Stimulated activated CD4-positive, alpha-beta T cell treated with anti-CD3 and anti-CD28 coated beads, Interleukin-12 subunit alpha, Interleukin-12 subunit beta, amount 100 ng/mL, for 4 hours (primary cell): ENCODE measurements around the gene ADGRG1.
"Not testable (repeated sequence)": the region's sequence is repeated elsewhere in the genome, so short reads cannot be mapped to it uniquely, and the experiment has no call there.

Experiments
- DNase-seq: peaks from one replicate; pipeline ENCODE4 v3.0.0-alpha.2; 2020

The ADGRG1 gene

DNA sequence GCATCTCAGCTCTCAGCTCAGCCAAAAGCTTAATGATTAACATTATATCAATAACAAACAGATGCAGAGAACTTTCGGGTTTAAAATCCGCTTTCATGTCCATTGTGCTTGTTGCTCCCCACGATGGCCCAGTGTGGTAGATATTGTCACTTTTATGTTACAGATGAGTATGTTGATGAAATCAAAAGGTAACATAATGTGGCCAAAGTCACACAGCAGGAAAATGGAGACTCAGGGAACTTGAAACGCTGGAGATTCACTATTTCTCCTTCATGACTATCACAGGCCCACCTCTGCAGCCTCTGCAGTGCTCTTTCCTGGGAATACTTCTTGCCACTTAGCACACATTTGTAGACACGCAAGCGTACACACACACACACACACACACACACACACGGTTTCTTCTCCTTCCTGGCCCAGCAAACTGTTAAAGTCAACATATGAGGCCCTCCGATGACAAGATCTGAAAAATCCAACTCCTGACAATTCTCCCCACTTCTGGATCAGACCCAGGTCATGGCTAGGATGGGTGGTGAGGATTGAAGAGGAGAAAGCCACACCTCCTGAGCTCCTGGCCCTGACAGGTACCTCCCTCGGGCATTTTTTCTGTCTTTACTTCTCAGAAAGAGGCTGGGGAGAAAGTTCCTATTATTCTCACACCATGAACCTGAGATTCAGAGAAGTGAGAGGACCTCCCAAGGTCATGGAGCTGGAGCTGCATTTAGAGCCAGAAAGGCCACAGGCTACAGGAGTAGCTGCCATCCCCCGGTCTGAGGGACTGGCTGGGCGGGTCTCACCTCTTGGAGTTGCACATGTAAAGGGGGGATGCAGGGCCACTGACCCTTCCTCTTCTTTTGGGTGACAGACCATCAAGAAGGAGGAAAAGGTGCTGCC lies 75.8 kb downstream of the ADGRG1 start:
- no peak for DNase-seq

DNA sequence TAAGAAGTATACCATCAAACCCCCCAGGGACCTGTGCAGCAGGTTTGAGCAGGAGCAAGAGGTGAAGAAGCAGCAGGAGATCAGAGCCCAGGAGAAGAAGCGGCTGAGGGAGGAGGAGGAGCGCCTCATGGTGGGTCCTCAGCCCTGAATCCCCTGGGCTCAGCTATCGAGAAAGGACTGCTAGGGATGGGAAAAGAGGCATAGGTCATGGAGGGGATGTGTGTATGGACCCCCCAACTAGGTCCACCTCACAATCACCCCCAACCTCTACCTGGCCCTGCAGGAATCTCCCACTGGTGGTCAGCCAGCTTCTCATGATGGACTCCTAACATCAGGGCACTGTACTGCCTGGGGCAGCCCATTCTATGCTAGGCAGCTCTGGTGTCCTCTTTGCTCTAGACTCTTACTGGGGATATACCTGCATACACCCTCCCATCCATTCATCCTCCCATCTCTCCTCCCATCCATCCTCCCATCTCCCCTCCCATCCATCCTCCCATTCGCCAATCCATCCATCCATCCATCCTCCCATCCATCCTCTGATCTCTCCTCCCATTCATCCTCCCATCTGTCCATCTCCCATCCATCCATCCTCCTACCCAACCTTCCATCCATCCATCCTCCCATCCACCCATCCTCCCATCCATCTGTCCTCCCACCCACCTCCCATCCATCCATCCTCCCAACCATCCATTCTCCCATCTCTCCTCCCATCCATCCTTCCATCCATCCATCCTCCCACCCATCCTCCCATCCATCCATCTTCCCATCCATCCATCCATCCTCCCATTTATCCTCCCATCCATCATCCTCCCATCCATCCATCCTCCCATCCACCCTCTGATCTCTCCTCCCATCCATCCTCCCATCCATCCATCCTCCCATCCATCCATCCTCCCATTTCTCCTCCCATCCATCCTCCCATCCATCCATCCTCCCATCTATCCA lies 76.7 kb downstream of the ADGRG1 start:
- DNase-seq = no peak

DNA sequence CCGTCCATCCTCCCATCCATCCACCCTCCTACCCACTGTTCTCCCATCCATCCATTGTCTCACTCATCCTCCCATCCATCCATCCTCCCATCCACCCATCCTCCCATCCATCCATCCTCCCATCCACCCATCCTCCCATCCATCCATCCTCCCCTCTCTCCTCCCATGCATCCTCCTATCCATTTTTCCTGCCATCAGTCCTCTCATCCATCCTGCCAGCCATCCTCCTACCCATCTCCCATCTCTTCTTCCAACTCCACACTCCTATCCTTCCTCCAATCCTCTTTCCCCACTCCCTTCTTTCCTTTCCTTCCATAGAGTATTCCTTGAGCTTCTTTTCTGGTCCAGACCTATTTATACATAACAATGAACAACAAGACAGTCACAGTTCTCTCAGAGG lies 78.3 kb downstream of the ADGRG1 start:
- DNase-seq = no peak

DNA sequence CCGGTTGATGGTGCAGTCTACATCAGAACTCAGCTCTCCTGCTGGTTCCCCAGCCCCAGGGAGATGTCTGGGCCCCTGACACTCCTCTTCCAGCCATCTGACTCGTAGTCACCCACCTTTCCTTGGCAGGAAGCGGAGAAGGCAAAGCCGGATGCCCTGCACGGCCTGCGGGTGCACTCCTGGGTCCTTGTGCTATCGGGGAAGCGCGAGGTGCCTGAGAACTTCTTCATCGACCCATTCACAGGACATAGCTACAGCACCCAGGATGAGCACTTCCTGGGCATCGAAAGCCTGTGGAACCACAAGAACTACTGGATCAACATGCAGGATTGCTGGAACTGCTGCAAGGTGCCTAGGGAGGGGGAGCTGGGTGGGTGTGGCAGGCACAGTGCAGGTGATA lies 78.9 kb downstream of the ADGRG1 start:
- no peak for DNase-seq

DNA sequence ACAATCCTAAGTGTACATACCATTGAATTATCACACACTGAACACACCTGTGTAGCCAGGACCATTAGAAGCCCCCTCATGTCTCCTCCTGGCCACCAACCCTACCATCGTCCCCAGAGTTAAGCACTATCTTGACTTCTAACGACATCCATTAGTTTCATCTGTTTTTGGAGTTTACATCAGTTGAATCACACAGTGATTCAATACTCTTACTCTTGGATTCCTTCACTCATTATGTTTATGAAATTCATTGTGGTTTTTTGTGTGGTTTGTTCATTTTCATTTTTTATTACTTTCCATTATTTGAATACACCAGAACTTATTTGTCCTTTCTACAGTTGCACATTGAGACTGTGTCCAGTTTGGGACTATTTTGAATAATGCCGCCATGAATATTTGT lies 79.7 kb downstream of the ADGRG1 start:
- no peak for DNase-seq

DNA sequence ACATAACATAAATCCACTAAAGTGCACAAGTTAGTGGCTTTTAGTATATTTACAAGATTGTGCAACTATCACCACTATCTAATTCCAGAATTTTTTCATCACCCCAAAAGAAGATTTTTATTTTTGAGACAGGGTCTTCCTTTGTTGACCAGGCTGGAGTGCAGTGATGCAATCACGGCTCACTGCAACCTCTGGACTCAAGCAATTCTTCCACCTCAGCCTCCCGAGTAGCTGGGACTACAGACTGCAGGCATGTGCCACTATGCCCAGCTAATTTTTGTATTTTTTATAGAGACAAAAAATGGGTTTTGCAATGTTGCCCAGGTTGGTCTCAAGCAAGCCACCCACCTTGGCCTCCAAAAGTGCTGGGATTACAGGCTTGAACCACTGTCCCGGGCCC lies 81.2 kb downstream of the ADGRG1 start:
- no peak for DNase-seq

DNA sequence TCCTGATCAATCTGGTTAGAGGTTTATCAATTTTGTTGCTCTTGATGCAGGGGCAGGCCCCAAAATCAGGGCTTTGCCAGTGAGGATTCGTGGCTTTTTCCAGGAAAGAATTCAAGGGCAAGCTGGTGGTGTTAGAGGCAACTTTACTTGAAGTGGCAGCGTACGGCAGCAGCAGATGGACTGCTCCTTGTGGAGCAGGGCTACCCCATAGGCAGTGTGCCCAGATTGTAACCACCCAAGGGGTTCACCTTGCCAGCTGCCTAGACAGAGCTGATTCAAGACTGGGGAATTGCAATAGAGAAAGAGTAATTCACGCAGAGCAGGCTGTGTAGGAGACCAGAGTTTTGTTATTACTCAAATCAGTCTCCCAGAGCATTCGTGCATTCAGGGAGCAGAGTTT lies 82.9 kb downstream of the ADGRG1 start:
- DNase-seq = no peak

DNA sequence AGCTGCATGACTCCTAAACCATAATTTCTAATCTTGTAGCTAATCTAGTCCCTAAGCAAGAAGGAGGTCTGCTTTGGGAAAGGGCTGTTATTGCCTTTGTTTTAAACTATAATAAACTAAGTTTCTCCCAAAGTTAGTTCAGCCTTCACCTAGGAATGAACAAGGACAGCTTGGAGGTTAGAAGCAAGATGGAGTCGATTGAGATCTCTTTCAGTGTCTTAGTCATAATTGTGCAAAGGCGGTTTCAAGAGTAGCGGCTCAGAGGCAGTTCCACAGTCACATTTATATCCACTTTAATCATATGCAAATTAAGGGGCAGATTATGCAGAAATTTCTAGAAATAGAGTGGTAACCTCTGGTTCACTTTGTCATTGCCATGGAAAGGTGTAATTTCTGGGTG lies 83.6 kb downstream of the ADGRG1 start:
- DNase-seq = no peak

DNA sequence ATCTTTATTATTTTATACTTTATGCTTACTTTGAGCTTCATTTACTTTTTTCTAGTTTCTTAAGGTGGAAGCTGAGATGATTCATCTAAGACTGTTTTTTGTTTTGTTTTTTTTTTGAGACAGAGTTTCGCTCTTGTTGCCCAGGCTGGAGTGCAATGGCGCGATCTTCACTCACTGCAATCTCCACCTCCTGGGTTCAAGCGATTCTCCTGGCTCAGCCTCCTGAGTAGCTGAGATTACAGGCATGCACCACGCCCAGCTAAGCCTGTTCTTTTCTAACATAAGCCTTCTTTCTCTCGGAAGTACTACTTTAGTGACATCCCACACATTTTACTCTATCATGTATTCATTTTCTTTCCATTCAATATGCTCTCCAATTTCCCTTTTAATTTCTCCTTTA lies 84.1 kb downstream of the ADGRG1 start:
- DNase-seq = not testable (repeated sequence)

DNA sequence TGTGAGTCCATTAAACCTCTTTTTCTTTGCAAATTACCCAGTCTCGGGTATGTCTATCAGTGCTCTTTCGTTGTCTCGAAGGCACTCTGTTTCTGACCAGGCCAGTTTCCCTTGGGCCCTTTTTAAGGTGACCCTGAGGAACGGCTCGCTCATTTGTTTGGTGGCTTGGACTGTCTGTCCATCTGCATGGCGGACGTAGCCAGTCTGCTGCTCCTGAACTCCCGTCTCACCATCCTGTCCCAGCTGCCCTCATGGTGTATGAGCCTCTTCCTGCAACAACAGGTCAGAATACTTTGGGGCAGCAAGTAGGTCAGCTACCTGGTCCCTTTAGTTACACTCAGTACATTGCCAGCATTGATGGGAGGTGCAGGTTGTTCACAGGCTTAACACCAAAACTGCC lies 85.2 kb downstream of the ADGRG1 start:
- no peak for DNase-seq

DNA sequence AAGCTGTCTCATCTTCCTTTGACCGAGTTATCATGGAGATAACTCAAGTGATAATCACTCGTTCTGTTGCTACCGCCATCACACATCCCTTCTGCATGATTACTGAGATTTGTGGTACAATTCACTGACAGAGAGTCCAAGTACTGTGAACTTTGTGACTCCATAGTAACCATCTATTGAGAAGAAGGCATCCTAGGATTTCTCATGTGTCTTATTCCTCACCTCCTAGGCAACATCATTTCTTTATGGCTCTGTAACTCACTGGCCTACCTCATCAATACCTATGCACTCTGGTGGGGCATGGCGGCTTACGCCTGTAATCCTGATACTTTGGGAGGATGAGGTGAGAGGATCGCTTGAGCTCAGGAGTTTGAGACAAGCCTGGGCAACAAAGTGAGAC lies 85.6 kb downstream of the ADGRG1 start:
- DNase-seq = no peak
